ENCODE data around the gene ROMO1.
"Not testable (repeated sequence)": the region's sequence is repeated elsewhere in the genome, so short reads cannot be mapped to it uniquely, and the experiment has no call there.

Gene ROMO1

DNA sequence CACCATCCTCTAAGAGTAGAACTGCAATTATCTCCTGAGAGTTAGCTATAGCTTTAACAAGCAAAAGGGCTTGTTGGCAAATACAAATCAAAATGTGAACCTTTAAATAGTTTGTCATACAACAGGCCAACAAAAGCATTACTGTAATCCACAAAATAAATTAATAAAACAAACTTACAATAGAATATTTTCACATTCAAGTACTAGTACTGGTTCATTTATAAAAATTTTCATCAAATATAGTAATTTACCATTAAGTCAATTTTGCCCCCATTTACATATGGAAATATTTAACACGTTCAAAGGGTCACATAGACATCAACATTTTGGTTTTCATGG lies 33.4 kb downstream of the ROMO1 start:
- no peak for DNase-seq

DNA sequence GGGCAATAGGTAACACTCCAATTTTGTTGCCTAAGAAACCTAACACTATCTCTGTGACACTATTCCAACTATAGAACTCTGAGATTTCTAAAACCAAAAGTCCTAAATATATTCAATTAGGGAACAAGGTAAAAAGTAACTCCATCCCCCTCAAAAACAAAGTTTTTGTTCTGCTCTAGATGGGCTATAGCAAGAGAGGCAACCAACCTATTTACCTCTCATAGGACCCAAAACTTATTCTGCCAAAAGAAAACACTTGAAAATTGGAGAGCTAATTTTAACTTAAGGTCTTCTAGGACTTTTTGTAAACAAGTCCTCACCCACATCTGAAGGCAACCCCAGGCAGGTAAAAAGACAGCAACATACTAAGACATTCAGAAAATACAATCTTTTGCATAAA lies 35.2 kb downstream of the ROMO1 start:
- DNase-seq = no peak

DNA sequence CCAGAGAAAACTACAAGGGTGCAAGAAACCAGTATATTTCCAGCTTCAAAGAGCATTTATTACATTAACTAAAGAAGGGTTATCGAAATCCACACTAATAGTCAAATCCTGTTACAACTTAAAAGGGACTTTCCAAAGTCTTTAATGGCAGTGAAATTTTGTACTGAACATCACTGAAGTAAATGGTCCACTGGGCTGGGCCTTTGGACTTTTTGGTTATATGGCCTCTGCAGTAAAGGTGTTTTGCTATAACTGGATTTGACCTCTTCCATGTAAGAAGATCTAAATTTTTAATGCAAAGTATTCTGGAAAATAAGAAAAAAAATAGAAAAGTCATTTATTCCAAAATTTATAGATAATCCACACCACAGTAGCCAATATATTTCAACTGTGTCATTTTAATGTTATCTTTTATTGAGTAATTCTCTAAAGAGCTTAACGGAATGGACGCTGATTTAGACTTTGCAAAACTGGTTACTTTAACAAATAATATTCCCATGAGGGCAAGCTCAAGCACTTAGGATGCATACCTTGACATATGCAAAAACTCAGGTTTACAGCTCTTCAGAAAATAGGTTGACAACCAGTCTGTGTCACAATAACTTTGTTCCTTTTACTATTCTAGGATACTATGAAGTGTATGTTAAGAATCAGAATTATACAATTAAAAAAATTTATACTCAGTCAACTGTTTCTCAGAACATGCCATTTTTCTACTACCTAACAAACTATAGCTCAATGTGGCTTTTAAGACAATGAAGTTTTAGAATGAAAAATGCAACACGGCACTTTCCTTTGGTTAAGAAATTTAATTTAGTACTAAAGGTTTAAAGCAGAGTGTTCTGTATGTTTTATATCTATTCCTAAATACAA lies 35.8 kb downstream of the ROMO1 start:
- DNase-seq = no peak

DNA sequence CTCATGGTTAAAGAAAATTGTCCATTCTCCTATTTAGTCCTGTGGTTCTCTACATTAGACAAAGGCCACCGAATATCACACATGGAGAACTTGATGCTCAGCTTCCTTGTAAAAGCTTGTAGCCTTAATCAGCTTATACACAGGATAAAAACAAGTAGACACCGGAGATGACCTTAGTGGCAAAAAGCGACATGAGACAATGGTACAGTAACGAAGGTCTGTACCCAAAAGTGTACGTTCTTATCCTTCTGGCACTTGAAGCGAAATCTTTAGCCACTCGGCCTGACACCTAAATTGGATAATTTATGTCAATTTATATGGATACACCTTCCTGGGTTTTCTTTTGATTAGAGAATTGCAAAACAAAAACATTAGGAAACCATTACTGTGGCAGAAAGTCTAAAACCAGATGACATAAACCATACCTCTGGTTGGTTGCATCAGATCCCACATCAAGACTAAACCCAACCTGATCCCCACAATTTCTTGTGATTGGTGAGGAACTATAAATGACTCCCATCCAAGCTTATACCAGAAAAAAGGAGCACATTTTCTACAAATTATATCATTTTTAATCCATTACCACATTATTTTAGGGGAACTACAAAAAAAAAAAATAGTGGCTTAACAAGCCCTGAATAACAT lies 36.7 kb downstream of the ROMO1 start:
- DNase-seq = no peak

DNA sequence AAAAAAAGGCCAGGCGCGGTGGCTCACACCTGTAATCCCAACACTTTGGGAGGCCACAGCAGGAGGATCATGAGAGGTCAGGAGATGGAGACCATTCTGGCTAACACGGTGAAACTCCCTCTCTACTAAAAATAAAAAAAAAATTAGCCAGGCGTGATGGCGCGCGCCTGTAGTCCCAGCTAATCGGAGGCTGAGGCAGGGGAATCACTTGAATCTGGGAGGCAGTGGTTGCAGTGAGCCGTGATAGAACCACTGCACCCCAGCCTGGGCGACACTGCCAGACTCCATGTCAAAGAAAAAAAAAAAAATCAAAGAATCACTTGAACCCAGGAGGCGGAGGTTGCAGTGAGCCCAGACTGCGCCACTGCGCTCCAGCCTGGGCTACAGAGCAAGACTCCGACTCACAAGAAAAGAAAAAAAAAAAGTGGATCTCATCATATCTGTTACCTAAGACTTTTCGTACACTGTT lies 38.7 kb downstream of the ROMO1 start:
- DNase-seq = no peak

DNA sequence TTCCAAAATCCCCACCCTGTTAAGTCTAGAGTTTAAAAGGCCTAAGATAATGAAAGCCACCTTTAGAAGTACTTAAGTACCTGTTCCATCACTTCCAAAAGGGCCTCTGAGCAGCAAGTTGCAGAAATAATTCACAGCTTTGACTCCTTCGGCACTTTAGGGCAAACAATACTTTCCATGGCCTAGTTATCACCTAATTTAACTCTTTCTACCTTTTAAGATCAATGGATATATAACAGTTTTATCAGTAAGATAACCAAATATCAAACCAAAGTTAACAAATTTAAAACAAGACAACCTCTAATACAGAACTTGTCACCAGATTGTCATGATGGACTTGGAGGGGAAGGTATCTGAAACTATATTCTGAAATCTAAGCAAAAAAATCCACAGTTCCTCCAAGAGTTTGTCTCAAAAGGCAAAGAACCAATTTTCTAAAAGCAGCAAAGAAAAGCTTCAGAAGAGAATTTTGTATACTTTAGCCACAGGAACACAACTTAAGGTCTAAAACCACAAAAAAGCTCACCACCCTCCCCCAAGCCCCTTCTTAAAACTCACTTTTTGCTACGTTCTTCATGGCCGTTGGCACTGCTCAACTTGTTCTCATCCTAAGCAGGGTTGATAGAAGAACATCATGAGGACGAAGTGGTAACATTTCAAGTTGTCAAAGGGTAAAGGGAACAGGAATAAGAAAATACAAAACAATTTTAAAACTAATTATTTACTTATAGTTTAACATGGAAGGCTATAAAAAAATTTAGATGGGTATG lies 39.4 kb downstream of the ROMO1 start:
- no peak for DNase-seq

DNA sequence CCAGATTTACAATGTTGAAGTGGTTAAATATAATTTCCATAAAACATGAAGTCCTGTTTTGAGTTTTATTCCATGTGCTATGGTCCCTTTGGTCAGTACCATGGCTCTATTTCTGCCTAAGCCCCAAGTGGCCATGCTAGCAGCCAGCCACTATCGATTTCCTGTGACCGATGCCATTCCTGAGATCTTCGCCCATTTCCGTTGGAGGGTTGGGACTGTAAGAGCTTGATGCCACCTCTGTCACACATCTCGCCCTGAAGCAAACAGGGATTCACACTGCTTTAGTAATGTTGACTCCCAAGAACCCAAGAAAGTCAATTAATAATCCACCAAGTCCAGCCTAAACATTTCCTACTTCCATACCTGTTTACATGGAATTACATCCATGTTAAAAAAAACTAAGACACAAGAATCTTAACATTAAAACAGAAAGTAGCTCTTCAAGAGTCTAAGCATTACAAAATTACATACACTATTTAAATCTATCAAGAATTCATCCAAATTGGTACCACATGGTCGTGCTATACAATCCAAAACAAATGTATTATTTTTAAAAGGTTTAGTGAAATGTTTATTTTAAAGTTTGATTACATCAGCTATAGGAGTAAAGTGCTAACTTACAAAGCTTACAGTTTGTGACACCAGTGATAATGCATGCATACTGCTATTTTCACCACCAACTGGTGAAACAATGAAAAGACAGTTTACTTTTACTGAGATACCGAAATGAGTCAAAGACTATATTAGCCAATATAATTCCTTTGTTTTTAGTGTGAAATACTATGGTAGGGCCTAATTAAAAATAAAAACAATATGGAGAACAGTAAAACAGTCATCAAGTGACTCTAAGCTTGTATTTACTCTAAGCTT lies 40.3 kb downstream of the ROMO1 start:
- DNase-seq = no peak

DNA sequence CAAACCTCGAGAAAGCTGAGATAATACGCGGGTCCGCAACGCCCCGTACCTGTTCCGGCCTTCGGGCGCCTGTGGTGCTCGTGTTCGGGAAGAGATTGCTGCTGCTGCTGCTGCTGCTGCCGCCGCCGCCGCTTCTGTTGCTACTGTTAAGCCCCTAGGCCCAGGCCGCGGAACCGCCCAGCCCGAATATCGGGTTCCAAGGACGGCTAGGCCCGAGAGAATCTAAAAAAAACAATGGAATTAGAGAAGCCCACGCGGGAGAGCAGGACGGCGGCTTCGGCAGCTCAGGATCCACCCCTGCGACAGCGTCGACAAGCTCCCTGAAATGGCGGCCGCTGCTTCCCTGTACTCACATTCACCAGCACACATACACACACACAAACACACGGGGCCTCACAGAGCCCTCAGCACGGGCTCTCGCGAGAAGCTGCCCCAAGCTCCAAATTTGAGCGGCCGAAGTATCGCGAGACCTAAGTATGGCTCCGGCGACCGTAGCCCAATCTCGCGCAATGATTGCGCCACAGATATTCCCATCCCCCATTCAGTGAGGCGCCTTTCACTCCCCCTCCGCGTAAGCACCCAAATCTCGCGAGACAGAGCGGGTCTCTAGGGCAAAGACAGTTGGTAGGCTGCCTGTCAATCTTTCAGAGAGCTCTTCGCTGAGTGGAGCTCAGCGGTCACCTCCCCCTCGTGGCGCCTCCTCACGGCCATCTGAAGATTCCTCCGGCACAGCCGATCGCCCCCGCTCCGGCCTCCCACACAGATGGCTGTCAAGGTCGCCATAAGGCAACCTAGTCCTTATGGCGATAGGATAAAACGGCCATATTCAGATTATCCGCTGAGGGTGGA lies 42.9 kb downstream of the ROMO1 start, which contains the start of gene RBM39:
Gene RBM39, minus strand, starts transcription at position 369 of the 849 bp plus-strand sequence. CDS start 1,386 bp downstream, outside the sequence.
- peak; percentile 100 for DNase-seq

DNA sequence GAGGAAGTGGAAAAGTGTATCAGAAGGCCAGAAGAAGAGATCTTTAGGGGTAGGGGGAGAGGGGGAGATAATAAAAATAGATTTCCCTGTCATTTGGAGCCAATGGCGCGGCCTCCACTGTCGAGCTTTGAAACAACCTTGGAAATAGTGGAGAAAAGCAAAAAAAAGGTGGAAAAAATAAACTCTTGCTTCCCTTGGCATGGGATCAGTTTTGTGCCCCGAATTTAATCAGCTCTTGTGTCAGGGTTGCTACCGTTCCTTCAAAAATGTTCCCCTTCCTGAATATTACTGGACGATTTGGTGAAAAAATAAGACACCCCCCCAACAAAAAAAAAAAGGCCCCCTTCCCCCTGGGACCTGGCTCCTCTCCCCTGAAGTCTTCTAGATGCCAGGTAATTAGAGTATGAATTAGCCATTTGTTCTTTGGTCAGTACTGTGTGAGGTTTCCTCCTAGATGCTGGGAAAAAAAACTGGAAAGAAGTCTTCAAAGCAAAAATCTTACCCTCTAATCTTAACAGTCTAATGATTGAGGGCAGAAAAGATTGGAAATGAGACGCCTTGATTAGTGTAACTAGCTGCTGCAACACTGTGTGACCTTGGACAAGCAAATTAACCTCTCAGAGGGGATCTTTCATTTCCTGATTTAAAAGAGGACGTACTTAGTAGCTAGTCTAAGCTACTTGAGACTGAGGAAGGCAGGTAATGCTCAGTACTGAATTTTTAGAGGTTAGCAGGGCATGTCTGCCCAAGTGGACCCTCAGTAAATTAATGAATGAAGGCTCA lies 43.7 kb downstream of the ROMO1 start:
- DNase-seq = no peak

DNA sequence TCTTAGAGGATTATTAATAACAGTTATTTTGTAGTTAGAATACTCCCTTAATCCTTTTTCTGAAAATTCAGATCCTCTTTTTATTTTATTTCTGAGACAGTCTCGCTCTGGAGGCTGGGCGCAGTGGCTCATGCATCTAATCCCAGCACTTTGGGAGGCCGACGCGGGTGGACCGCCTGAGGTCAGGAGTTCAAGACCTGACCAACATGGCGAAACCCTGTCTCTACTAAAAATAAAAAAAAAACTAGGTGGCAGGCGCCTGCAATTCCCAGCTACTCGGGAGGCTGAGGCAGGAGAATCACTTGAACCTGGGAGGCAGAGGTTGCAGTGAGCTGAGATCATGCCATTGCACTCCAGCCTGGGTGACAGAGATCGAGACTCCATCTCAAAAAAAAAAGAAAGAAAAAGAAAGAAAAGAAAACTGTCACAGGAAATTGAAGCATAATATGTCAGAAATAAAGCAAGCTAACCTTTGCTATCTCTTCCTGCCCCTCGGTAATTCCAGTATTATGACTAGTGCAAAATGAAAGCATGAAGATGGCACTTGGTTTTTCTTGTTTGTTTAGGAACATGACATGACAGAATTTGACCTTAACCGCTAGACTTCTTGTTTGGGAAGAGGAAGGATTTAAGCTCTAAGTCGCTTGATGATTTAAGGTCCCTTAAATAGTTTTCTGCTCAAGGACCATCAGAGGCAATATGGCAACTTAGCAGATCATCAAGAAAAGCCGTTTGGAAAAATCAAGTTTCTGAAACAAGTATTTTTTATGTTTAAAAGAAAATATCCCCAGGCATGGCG lies 44.7 kb downstream of the ROMO1 start:
- DNase-seq = no peak

DNA sequence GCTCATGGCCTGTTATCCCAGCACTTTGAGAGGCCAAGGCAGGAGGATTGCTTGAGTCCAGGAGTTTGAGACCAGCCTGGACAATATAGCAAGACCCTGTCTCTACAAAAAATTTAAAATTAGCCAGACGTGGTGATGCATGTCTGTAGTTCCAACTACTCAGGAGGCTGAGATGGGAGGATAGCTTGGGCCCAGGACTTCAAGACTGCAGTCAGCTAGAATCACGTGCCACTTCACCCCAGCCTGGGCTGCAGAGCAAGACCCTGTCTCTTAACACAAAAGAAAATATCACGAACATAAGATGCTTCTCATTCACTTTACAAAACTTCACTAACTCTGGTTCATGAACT lies 45.3 kb downstream of the ROMO1 start:
- DNase-seq = not testable (repeated sequence)
